PFSK-1 (cell line): ENCODE data around the gene LSMEM2.

ENCODE experiments used
- POLR2AphosphoS5 ChIP-seq: IDR thresholded peaks from 2 replicates; pipeline ENCODE4 v1.6.1; 2012; ENCODE audit warnings: low read depth, mild to moderate bottlenecking, control low read depth, low read length, moderate library complexity
- TF ChIP-seq, protein P1 (sequence below), 2 experiments: IDR thresholded peaks; 2 replicates each; pipeline versions ENCODE4 v1.6.1 to v1.8.0; 2011 to 2012; ENCODE audit warnings: low read depth in 2 of 2, low read length in 2 of 2, control low read depth in 1 of 2, inconsistent platforms in 1 of 2, mild to moderate bottlenecking in 1 of 2, moderate library complexity in 1 of 2; ENCODE audit not compliant: insufficient read depth in 1 of 2

DNA sequence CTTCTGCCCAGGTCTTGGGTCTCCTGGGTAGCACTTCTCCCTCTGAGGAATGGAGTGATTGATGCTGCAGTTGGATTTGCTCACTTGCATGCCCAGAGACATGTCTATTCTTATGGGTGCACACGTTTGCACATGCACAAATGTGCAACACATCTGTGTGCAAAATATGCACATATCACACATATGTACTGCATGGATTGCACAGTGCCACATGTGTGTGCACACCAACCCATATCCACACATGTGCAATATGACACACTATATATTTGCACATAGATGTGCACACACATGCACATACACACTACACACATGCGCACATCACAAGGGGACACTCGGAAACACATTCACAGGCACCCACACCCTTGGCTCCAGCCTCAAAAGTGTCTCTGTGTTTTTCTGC is 10.6 kb upstream of the LSMEM2 start:
- no peak for TF ChIP-seq POLR2AphosphoS5
- TF ChIP-seq, protein P1, sequence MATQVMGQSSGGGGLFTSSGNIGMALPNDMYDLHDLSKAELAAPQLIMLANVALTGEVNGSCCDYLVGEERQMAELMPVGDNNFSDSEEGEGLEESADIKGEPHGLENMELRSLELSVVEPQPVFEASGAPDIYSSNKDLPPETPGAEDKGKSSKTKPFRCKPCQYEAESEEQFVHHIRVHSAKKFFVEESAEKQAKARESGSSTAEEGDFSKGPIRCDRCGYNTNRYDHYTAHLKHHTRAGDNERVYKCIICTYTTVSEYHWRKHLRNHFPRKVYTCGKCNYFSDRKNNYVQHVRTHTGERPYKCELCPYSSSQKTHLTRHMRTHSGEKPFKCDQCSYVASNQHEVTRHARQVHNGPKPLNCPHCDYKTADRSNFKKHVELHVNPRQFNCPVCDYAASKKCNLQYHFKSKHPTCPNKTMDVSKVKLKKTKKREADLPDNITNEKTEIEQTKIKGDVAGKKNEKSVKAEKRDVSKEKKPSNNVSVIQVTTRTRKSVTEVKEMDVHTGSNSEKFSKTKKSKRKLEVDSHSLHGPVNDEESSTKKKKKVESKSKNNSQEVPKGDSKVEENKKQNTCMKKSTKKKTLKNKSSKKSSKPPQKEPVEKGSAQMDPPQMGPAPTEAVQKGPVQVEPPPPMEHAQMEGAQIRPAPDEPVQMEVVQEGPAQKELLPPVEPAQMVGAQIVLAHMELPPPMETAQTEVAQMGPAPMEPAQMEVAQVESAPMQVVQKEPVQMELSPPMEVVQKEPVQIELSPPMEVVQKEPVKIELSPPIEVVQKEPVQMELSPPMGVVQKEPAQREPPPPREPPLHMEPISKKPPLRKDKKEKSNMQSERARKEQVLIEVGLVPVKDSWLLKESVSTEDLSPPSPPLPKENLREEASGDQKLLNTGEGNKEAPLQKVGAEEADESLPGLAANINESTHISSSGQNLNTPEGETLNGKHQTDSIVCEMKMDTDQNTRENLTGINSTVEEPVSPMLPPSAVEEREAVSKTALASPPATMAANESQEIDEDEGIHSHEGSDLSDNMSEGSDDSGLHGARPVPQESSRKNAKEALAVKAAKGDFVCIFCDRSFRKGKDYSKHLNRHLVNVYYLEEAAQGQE (IDR thresholded peaks at IDR 0.05; ENCODE audit: insufficient read depth in 1 of 2, low read depth in 2 of 2, low read length in 2 of 2): no peak
